Bronchial epithelial cell (primary cell): Measurements from ENCODE around the gene MCTP1. TPM values are rescaled to one million over a fixed set of nuclear protein-coding genes. Genes with fewer than 3 reads are reported as not detected.

Experiments used
- DNase-seq: peaks from one replicate; pipeline ENCODE4 v3.0.0-alpha.2; 2010; ENCODE audit warnings: low read depth
- FAIRE-seq: peaks from 2 replicates; lab custom pipeline; 2011; peaks lifted over from hg19 to GRCh38; lab: Jason Lieb, UNC
- H3K27me3 ChIP-seq: 2 replicates; pipeline ENCODE4 v1.5.1; 2011; ENCODE audit warnings: low read length; ENCODE audit not compliant: control insufficient read depth, insufficient read depth
- H3K36me3 ChIP-seq: 2 replicates; pipeline ENCODE4 v1.5.1; 2011; ENCODE audit warnings: low read length; ENCODE audit not compliant: control insufficient read depth, insufficient read depth
- H3K4me3 ChIP-seq: 2 replicates; pipeline ENCODE4 v1.5.1; 2011; ENCODE audit warnings: mild to moderate bottlenecking, low read depth, low read length, control low read depth
- total RNA-seq: library from RNA; depleted of rRNA; stranded (reverse); fragments of >200 nt; gene quantifications from 2 replicates; pipeline ENCODE4 v1.2.1, GENCODE V29; 2014
- TF ChIP-seq, protein P1 (sequence below): IDR thresholded peaks from 2 replicates; pipeline ENCODE4 v1.5.1; 2011; ENCODE audit warnings: mild to moderate bottlenecking, moderate library complexity, low read length, control low read depth, inconsistent platforms; ENCODE audit not compliant: insufficient read depth, severe bottlenecking

The MCTP1 gene
- total RNA-seq, 1 donor from 2014 or later: 17.9 TPM

GRCh38 chr5:94761786-94762185, 523.1 kb downstream of the MCTP1 start:
- Histone ChIP-seq H3K27me3 (no peaks in the 10 kb centered on the region), H3K4me3 (no peak overlapping the region), H3K36me3 (no peaks in the 10 kb centered on the region)
- TF ChIP-seq, protein P1, sequence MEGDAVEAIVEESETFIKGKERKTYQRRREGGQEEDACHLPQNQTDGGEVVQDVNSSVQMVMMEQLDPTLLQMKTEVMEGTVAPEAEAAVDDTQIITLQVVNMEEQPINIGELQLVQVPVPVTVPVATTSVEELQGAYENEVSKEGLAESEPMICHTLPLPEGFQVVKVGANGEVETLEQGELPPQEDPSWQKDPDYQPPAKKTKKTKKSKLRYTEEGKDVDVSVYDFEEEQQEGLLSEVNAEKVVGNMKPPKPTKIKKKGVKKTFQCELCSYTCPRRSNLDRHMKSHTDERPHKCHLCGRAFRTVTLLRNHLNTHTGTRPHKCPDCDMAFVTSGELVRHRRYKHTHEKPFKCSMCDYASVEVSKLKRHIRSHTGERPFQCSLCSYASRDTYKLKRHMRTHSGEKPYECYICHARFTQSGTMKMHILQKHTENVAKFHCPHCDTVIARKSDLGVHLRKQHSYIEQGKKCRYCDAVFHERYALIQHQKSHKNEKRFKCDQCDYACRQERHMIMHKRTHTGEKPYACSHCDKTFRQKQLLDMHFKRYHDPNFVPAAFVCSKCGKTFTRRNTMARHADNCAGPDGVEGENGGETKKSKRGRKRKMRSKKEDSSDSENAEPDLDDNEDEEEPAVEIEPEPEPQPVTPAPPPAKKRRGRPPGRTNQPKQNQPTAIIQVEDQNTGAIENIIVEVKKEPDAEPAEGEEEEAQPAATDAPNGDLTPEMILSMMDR: no peak
- no peak for DNase-seq
- FAIRE-seq: no peak

DNA sequence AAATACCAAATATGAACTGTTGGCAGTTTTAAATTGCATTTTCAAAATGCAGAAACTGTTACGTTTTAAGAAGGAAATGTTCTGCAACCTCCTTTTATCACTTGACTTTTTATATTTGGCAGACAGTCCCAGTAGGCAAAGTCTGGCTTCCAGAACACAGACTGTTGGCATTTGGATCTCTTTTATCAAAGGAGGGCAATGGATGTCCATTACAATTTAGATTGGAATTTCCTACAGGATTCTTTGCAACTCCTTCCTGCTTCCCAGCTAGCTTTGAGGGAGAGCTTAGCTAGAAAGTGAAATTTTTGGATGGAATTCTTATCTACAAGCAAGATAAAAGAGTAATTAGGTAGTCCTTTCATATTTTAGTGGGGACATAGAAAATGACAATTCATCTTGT, 523.8 kb downstream of the MCTP1 start:
- Histone ChIP-seq H3K27me3 (no peaks in the 10 kb centered on the region), H3K4me3 (no peak overlapping the region), H3K36me3 (no peaks in the 10 kb centered on the region)
- FAIRE-seq (no peak), DNase-seq (no peak)
- TF ChIP-seq, protein P1: no peak

- FAIRE-seq: no peak
- H3K36me3 ChIP-seq: no peaks in the 10 kb centered on the region
- TF ChIP-seq, protein P1: no peak
- no peak overlapping the region for H3K4me3 ChIP-seq
- no peaks in the 10 kb centered on the region for H3K27me3 ChIP-seq
- DNase-seq: no peak
Observed at GRCh38 chr5:94759961-94760360, 524.9 kb downstream of the MCTP1 start.

- Histone ChIP-seq H3K36me3 (no peaks in the 10 kb centered on the region), H3K4me3 (no peak overlapping the region), H3K27me3 (no peaks in the 10 kb centered on the region)
- TF ChIP-seq, protein P1: no peak
- FAIRE-seq (no peak), DNase-seq (no peak)
Observed at GRCh38 chr5:94759022-94759421, 525.9 kb downstream of the MCTP1 start.

DNA sequence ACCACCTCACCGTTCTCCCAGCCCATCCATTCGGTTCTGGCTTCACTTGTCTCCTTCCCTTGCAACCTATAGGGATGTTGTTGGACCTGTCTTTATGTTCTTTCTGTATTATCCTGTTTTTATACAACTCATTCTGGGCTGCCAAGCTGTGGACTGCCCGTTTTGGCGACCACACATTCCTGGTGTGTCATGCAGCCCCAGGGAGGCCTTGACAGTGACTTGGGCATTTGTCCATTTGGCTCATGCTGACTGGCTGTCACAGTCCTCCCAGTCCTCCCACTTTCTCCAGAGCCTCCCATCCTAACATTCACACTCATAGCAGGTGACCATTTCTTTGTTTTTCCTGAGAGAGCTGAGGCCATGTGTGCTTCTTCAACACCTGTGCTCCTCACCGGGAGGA, 530.1 kb downstream of the MCTP1 start:
- no peaks in the 10 kb centered on the region for H3K36me3 ChIP-seq
- TF ChIP-seq, protein P1: no peak
- no peak overlapping the region for H3K4me3 ChIP-seq
- FAIRE-seq: peak; percentile 40
- no peak for DNase-seq
- H3K27me3 ChIP-seq: no peaks in the 10 kb centered on the region

DNA sequence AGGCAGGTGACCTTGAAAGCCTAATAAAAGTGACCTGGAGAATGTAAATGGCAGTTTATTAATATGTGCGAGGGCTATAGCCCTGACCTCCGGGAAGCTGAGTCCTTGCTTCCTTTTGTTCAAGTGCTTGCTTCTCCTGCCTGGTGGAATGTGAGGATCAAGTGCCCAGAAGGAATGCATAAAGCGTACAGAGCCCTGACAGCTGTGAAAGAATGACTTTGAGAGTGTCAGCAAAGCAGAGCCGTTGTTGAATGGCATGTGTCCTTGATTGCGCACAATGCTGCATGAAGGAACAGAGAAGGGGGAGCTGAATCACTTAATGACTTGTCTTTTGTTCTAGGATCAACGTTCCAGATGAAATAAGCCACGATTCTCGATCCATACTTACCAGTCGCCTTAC, 533.4 kb downstream of the MCTP1 start:
- H3K4me3 ChIP-seq: no peak overlapping the region
- TF ChIP-seq, protein P1: no peak
- no peaks in the 10 kb centered on the region for H3K27me3 ChIP-seq
- no peaks in the 10 kb centered on the region for H3K36me3 ChIP-seq
- DNase-seq (peak; percentile 7), FAIRE-seq (no peak)
